Upper lobe of left lung (tissue), 4 donors: ENCODE results near the gene KRT31.

Experiments
- CTCF ChIP-seq, 6 experiments: fragments of 450-650 bp in 4 of 6; fragments of 200-600 bp in 2 of 6; sonication (generic) in 2 of 6; IDR thresholded peaks; one replicate each; pipeline ENCODE4 v1.5.1; 2016 to 2019; ENCODE audit warnings: antibody characterized with exemption in 6 of 6
- POLR2A ChIP-seq, 4 donors: fragments of 450-650 bp; IDR thresholded peaks; one replicate each; pipeline ENCODE4 v1.5.1; 2016 to 2017; ENCODE audit warnings: antibody characterized with exemption in 4 of 4, mild to moderate bottlenecking in 2 of 4

- TF ChIP-seq CTCF (IDR thresholded peaks at IDR 0.05) = no peak
- TF ChIP-seq POLR2A (IDR thresholded peaks at IDR 0.05) = no peak
Measured at GRCh38 chr17:41369023-41369422, 28.4 kb downstream of the KRT31 start.
